Activated B cell treated with CpG ODN at 0.5 μM for 24 hours (primary cell): ENCODE data around the gene OSTC. TPM values are rescaled to one million over a fixed set of nuclear protein-coding genes. Genes with fewer than 3 reads are reported as not detected.

Experiments
- ATAC-seq: fragments of 200-7000 bp; cut with Tn5 transposase; one replicate; pipeline ENCODE4 v1.10.0; 2021; ENCODE audit warnings: low read depth, mild to moderate bottlenecking, moderate library complexity
- CTCF ChIA-PET: fragments of 350-600 bp; sonication (Branson Sonifier 250); formaldehyde crosslinking; loops from one replicate; lab custom pipeline; 2021; ENCODE audit warnings: antibody characterized with exemption; lab: Charles Lee
- POLR2A ChIA-PET: fragments of 350-600 bp; sonication (Branson Sonifier 250); formaldehyde crosslinking; loops from one replicate; lab custom pipeline; 2021; ENCODE audit warnings: antibody characterized with exemption; lab: Charles Lee
- DNase-seq: peaks from one replicate; pipeline ENCODE4 v3.0.0; 2022
- H3K27ac Mint-ChIP-seq: one replicate; pipeline ENCODE4 v1.8.0; 2020; ENCODE audit warnings: mixed read lengths
- H3K27me3 Mint-ChIP-seq: one replicate; pipeline ENCODE4 v1.8.0; 2021; ENCODE audit warnings: mixed read lengths
- H3K36me3 Mint-ChIP-seq: one replicate; pipeline ENCODE4 v1.8.0; 2021; ENCODE audit warnings: low read depth, mixed read lengths
- H3K4me1 Mint-ChIP-seq: one replicate; pipeline ENCODE4 v1.8.0; 2021; ENCODE audit warnings: mixed read lengths
- H3K4me3 Mint-ChIP-seq: one replicate; pipeline ENCODE4 v1.8.0; 2020; ENCODE audit warnings: mild to moderate bottlenecking, mixed read lengths
- H3K9me3 Mint-ChIP-seq: one replicate; pipeline ENCODE4 v1.8.0; 2020; ENCODE audit warnings: mixed read lengths
- CTCF ChIP-seq: fragments of 200-600 bp; IDR thresholded peaks from one replicate; pipeline ENCODE4 v1.8.0; 2022; ENCODE audit warnings: antibody characterized with exemption, mild to moderate bottlenecking
- intact Hi-C: fragments of 100-400 bp; cut with micrococcal nuclease; formaldehyde crosslinking; loops from one replicate; pipeline ENCODE4 v1.15.1; 2024
- total RNA-seq: library from RNA; stranded (reverse); gene quantifications from 2 replicates; pipeline ENCODE4 v1.2.3, GENCODE V29; 2022

OSTC gene
- total RNA-seq, 1 donor from 2014 or later: 56.7 TPM

- Mint-ChIP-seq H3K27me3 (no peaks in the 10 kb centered on the region), H3K36me3 (no peaks in the 10 kb centered on the region), H3K9me3 (no peaks in the 10 kb centered on the region), H3K4me3 (no peak overlapping the region), H3K4me1 (no peaks in the 10 kb centered on the region), H3K27ac (no peak overlapping the region)
- no peak for TF ChIP-seq CTCF
- POLR2A ChIA-PET: no interaction called here
- CTCF ChIA-PET: no interaction called here
- intact Hi-C loops: no loop called here
- ATAC-seq (no peak), DNase-seq (no peak)
These were observed 42.8 kb downstream of the OSTC start for GRCh38 chr4:108693211-108693610.

DNA sequence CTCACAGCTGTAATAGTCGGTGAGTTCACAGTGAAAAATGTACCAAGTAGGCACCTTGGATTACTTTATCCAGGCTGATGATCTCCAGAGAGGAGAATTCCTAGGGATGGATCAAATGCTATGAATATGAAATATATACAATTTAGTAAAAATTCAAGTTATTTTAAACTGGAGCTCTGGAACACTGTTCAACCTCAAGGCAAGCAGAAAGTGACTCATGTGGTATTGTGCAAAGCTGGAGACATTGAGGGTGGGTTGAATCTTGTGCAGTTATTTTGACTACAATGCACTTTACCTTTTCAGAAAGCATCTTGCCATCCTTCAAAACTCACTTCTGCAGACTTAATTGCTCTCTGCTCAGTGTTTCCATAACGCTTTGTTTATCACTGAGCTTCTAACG is 43.4 kb downstream of the OSTC start:
- ChIA-PET POLR2A (no interaction called here), CTCF (no interaction called here)
- intact Hi-C loops: no loop called here
- Mint-ChIP-seq H3K4me1 (no peaks in the 10 kb centered on the region), H3K27ac (no peak overlapping the region), H3K9me3 (no peaks in the 10 kb centered on the region), H3K36me3 (no peaks in the 10 kb centered on the region), H3K27me3 (no peaks in the 10 kb centered on the region), H3K4me3 (no peak overlapping the region)
- DNase-seq (no peak), ATAC-seq (no peak)
- TF ChIP-seq CTCF: no peak

GRCh38 chr4:108694423-108694822 is 44.0 kb downstream of the OSTC start:
- H3K36me3 Mint-ChIP-seq: no peaks in the 10 kb centered on the region
- no peaks in the 10 kb centered on the region for H3K27me3 Mint-ChIP-seq
- H3K27ac Mint-ChIP-seq: no peak overlapping the region
- no peak overlapping the region for H3K4me3 Mint-ChIP-seq
- POLR2A ChIA-PET: no interaction called here
- intact Hi-C loops: no loop called here
- CTCF ChIA-PET: no interaction called here
- no peak for TF ChIP-seq CTCF
- DNase-seq (no peak), ATAC-seq (no peak)
- no peaks in the 10 kb centered on the region for H3K4me1 Mint-ChIP-seq
- H3K9me3 Mint-ChIP-seq: no peaks in the 10 kb centered on the region

DNA sequence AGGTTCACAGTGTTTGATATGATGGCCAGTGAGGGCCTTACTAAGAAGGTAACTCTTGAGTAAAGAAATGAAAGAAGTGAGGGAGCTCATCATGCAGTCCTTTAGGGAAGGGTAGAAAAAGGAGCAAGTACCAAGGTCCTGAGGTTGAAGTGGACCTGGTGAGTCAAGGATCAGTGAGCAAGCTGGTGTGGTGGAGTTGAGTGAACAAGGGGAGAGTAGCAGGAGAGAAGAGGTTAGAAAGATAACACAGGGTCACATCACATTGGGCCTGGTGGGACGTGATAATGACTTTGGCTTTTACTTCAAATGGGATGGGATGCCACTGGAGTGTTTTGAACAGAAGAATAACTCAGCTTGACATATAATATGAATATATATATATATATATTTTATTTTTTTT is 44.7 kb downstream of the OSTC start:
- POLR2A ChIA-PET: no interaction called here
- ATAC-seq (no peak), DNase-seq (no peak)
- no peak overlapping the region for H3K4me3 Mint-ChIP-seq
- H3K4me1 Mint-ChIP-seq: no peaks in the 10 kb centered on the region
- TF ChIP-seq CTCF: no peak
- CTCF ChIA-PET: no interaction called here
- intact Hi-C loops: no loop called here
- H3K36me3 Mint-ChIP-seq: no peaks in the 10 kb centered on the region
- no peaks in the 10 kb centered on the region for H3K27me3 Mint-ChIP-seq
- no peak overlapping the region for H3K27ac Mint-ChIP-seq
- H3K9me3 Mint-ChIP-seq: no peaks in the 10 kb centered on the region

- no peaks in the 10 kb centered on the region for H3K9me3 Mint-ChIP-seq
- peaks cover 5% of the 10 kb centered on the region for H3K27me3 Mint-ChIP-seq
These were observed 45.8 kb downstream of the OSTC start for GRCh38 chr4:108696160-108696559.

More at GRCh38 chr4:108696160-108696559, 45.8 kb downstream of the OSTC start:
- H3K36me3 Mint-ChIP-seq: no peaks in the 10 kb centered on the region
- intact Hi-C loops: no loop called here
- TF ChIP-seq CTCF: no peak
- H3K27ac Mint-ChIP-seq: no peak overlapping the region
- ChIA-PET CTCF (no interaction called here), POLR2A (no interaction called here)
- no peak overlapping the region for H3K4me3 Mint-ChIP-seq
- ATAC-seq (no peak), DNase-seq (no peak)
- H3K4me1 Mint-ChIP-seq: no peaks in the 10 kb centered on the region
